Measurements from ENCODE around the gene PRX. TPM values are rescaled to one million over a fixed set of nuclear protein-coding genes. Genes with fewer than 3 reads are reported as not detected.

Gene PRX
- total and polyA plus RNA-seq, 2 of the 4 experiments (the other 2 are of a cell fraction): 0.90 to 1.7 TPM

DNA sequence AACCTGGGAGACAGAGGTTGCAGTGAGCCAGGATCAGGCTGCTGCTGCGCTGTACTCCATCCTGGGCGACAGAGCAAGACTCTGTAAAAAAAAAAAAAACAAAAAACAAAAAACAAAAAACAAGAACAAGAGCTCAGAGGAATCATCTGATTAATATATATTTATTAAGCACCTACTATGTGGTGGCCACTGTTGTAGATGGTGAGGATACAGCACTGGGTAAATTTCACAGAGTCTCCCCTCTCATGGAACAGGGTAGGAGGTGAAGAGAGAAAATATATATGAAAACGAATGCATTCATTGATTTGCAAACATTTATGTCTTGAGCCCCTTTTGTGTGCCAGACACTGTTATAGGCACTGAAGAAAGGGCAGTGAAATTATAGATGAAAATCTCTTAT is 18.5 kb upstream of the PRX start:
- no TSS peak for BruUV-seq (replicated peaks)
- Histone ChIP-seq H3K9me1 (ENCODE audit: insufficient read depth, low read length) (no peaks in the 10 kb centered on the region), H3K27me3 (ENCODE audit: control insufficient read depth, insufficient read depth, low read length) (no peaks in the 10 kb centered on the region), H4K5ac (ENCODE audit: low read depth, low read length) (no peak overlapping the region), H3K56ac (ENCODE audit: extremely low read depth, insufficient read depth, low read length) (no peak overlapping the region), H3K18ac (ENCODE audit: low read depth, low read length) (no peak overlapping the region), H4K8ac (ENCODE audit: low read depth in 2 of 2, low read length in 2 of 2) (no peak overlapping the region), H2AK5ac (ENCODE audit: low read depth, low read length) (no peak overlapping the region), H3K14ac (replicated peaks; ENCODE audit: low read depth, low read length) (no peak overlapping the region), H2AFZ (replicated peaks; ENCODE audit: low read length, poor library complexity) (no peak overlapping the region), H2BK5ac (ENCODE audit: low read depth, low read length, poor library complexity, severe bottlenecking) (no peak overlapping the region), H3K4ac (ENCODE audit: low read depth, low read length) (no peak overlapping the region), H2AK9ac (replicated peaks; ENCODE audit: low read depth, low read length, poor library complexity) (no peak overlapping the region), H3K79me1 (ENCODE audit: low read depth in 1 of 2, low read length in 2 of 2) (peaks cover 6% of the 10 kb centered on the region in 2 experiments; a peak in 3 of 4 replicates), H3K36me3 (ENCODE audit: control insufficient read depth, insufficient read depth, low read length) (no peaks in the 10 kb centered on the region), H3K4me1 (ENCODE audit: control insufficient read depth, insufficient read depth, low read length) (peaks cover 11% of the 10 kb centered on the region), H3K9me3 (ENCODE audit: control insufficient read depth, insufficient read depth, low read length) (no peaks in the 10 kb centered on the region), H3K9ac (ENCODE audit: low read depth, low read length) (no peak overlapping the region), H4K91ac (ENCODE audit: insufficient read depth, low read depth, low read length) (no peak overlapping the region), H3K27ac (ENCODE audit: insufficient read depth, low read length) (no peak overlapping the region), H3K4me3 (ENCODE audit: insufficient read depth, low read depth, low read length) (no peak overlapping the region), H2BK15ac (ENCODE audit: low read depth, low read length) (no peak overlapping the region), H3K23ac (ENCODE audit: low read depth, low read length) (no peak overlapping the region), H2BK120ac (ENCODE audit: low read depth, low read length) (no peak overlapping the region), H4K20me1 (ENCODE audit: insufficient read depth, low read length) (no peaks in the 10 kb centered on the region), H3K4me2 (ENCODE audit: low read depth, low read length) (no peak overlapping the region), H2BK20ac (ENCODE audit: low read depth, low read length) (no peak overlapping the region)
- CTCF ChIA-PET: interaction anchor here (0.5 kb wide), 1 partner anchor 245 kb away, joined by 3 read pairs; no protein-coding TSS in a partner anchor
- in situ Hi-C loops (cut with MboI; ENCODE audit: low sequenced_read_pairs) (no loop called here), dilution Hi-C loops (cut with HindIII; ENCODE audit: low sequenced_read_pairs, unreplicated experiment) (no loop called here), intact Hi-C loops (cut with micrococcal nuclease) (no loop called here)
- ATAC-seq (ENCODE audit: low read depth): no peak
- POLR2A ChIA-PET (ENCODE audit: unreplicated experiment): no interaction called here
- no CpG with 5 or more reads among the region's 3 CpGs for WGBS, 2 experiments (ENCODE audit: extremely low coverage in 2 of 2, insufficient read length in 1 of 2)
- TF ChIP-seq FOS (IDR thresholded peaks at IDR 0.05; ENCODE audit: low read depth, low read length) (no peak), NFE2L2 (IDR thresholded peaks at IDR 0.05; ENCODE audit: low read depth, low read length) (no peak), POLR2A (IDR thresholded peaks at IDR 0.05; ENCODE audit: low read depth, low read length) (no peak), CHD1 (IDR thresholded peaks at IDR 0.05; ENCODE audit: low read depth, low read length) (no peak), CEBPB (IDR thresholded peaks at IDR 0.05; ENCODE audit: low read depth, low read length) (no peak), MXI1 (IDR thresholded peaks at IDR 0.05; ENCODE audit: borderline replicate concordance, low read depth, low read length) (no peak), RCOR1 (IDR thresholded peaks at IDR 0.05; ENCODE audit: insufficient replicate concordance, low read length) (no peak), ELK1 (IDR thresholded peaks at IDR 0.05; ENCODE audit: borderline replicate concordance, low read depth, low read length) (no peak), RFX5 (IDR thresholded peaks at IDR 0.05; ENCODE audit: low read depth, low read length) (no peak), MAZ (IDR thresholded peaks at IDR 0.05; ENCODE audit: borderline replicate concordance, low read depth, low read length) (no peak), RAD21 (IDR thresholded peaks at IDR 0.05; ENCODE audit: low read length) (no peak), BHLHE40 (IDR thresholded peaks at IDR 0.05; ENCODE audit: low read depth, low read length) (no peak), MAFK (IDR thresholded peaks at IDR 0.05; ENCODE audit: low read depth, low read length) (no peak), SMC3 (IDR thresholded peaks at IDR 0.05; ENCODE audit: low read depth, low read length) (no peak)
- TF ChIP-seq, protein P1, sequence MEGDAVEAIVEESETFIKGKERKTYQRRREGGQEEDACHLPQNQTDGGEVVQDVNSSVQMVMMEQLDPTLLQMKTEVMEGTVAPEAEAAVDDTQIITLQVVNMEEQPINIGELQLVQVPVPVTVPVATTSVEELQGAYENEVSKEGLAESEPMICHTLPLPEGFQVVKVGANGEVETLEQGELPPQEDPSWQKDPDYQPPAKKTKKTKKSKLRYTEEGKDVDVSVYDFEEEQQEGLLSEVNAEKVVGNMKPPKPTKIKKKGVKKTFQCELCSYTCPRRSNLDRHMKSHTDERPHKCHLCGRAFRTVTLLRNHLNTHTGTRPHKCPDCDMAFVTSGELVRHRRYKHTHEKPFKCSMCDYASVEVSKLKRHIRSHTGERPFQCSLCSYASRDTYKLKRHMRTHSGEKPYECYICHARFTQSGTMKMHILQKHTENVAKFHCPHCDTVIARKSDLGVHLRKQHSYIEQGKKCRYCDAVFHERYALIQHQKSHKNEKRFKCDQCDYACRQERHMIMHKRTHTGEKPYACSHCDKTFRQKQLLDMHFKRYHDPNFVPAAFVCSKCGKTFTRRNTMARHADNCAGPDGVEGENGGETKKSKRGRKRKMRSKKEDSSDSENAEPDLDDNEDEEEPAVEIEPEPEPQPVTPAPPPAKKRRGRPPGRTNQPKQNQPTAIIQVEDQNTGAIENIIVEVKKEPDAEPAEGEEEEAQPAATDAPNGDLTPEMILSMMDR (conservative IDR thresholded peaks at IDR 0.05; ENCODE audit: low read depth, low read length): no peak
- TF ChIP-seq, protein P2, sequence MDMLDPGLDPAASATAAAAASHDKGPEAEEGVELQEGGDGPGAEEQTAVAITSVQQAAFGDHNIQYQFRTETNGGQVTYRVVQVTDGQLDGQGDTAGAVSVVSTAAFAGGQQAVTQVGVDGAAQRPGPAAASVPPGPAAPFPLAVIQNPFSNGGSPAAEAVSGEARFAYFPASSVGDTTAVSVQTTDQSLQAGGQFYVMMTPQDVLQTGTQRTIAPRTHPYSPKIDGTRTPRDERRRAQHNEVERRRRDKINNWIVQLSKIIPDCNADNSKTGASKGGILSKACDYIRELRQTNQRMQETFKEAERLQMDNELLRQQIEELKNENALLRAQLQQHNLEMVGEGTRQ (IDR thresholded peaks at IDR 0.05; ENCODE audit: low read depth, low read length): no peak
- no peak for DNase-seq
